K562 (cell line): Measurements from ENCODE around the gene WNK1.

Experiments used
- BCLAF1 ChIP-seq, 2 experiments: fragments of 450-650 bp in 1 of 2; IDR thresholded peaks; 2 replicates each; pipeline ENCODE4 v1.6.1; 2011 to 2017; ENCODE audit warnings: low read depth in 2 of 2, antibody characterized with exemption in 1 of 2, borderline replicate concordance in 1 of 2, low read length in 1 of 2, mild to moderate bottlenecking in 1 of 2, mixed read lengths in 1 of 2; ENCODE audit not compliant: control insufficient read depth in 1 of 2
- CTCF ChIP-seq, 3 experiments: IDR thresholded peaks in 2 of 3; conservative IDR thresholded peaks in 1 of 3; 2 replicates each; pipeline ENCODE4 v1.5.1; 2011 to 2012; ENCODE audit warnings: low read length in 3 of 3, mild to moderate bottlenecking in 3 of 3, control low read depth in 2 of 3, improper control_type of control experiment in 1 of 3, inconsistent platforms in 1 of 3, low read depth in 1 of 3, mixed read lengths in 1 of 3, moderate library complexity in 1 of 3; ENCODE audit not compliant: insufficient read depth in 2 of 3
- RFX5 ChIP-seq: IDR thresholded peaks from 2 replicates; pipeline ENCODE4 v1.6.1; 2011; ENCODE audit warnings: low read depth, mild to moderate bottlenecking, improper control_type of control experiment, low read length
- SMAD1 ChIP-seq: fragments of 150-350 bp; IDR thresholded peaks from 2 replicates; pipeline ENCODE4 v1.6.1; 2014; ENCODE audit warnings: low read length, low read depth; ENCODE audit not compliant: partially characterized antibody
- SRF ChIP-seq, 2 experiments: fragments of 250-450, 450-650 bp in 1 of 2; sonication (Bioruptor Pico) in 1 of 2; sonication (generic) in 1 of 2; formaldehyde crosslinking; IDR thresholded peaks; 2 replicates each; pipeline versions ENCODE4 v1.5.0 to v1.5.1; 2020 to 2022; ENCODE audit warnings: mild to moderate bottlenecking in 1 of 2, missing genetic modification reagents in 1 of 2
- TRIM28 ChIP-seq: fragments of 450-650 bp; IDR thresholded peaks from 2 replicates; pipeline ENCODE4 v1.6.1; 2017
- ZBTB33 ChIP-seq: sonication (generic); formaldehyde crosslinking; IDR thresholded peaks from 2 replicates; pipeline ENCODE4 v1.8.1; 2023; ENCODE audit warnings: mild to moderate bottlenecking, missing genetic modification reagents

- no peak for TF ChIP-seq BCLAF1 (IDR thresholded peaks at IDR 0.05; ENCODE audit: borderline replicate concordance in 1 of 2, control insufficient read depth in 1 of 2, low read depth in 2 of 2, low read length in 1 of 2)
- no peak for TF ChIP-seq SRF (CRISPR knock-in tag; IDR thresholded peaks at IDR 0.05)
- TF ChIP-seq TRIM28, result no peak
- no peak for TF ChIP-seq SMAD1
- no peak for TF ChIP-seq CTCF (IDR thresholded peaks at IDR 0.05 in 2 of 3, conservative IDR thresholded peaks at IDR 0.05 in 1 of 3; ENCODE audit: insufficient read depth in 2 of 3, low read depth in 1 of 3, low read length in 3 of 3)
- TF ChIP-seq RFX5, result no peak
- no peak for TF ChIP-seq ZBTB33 (CRISPR knock-in tag)
These were observed 35.9 kb downstream of the WNK1 start for GRCh38 chr12:788288-788687.
